ENCODE measurements around the gene GHRL. TPM values are rescaled to one million over a fixed set of nuclear protein-coding genes. Genes with fewer than 3 reads are reported as not detected.
"Not testable (repeated sequence)": the region's sequence is repeated elsewhere in the genome, so short reads cannot be mapped to it uniquely, and the experiment has no call there.

GHRL gene
- total RNA-seq, 2 donors from 2014 or later, result 0.54 to 3.0 TPM

- Histone ChIP-seq H3K36me3 (peaks cover 49% of the 10 kb centered on the region), H3K9me3 (no peaks in the 10 kb centered on the region), H3K27ac (no peak overlapping the region), H3K4me1 (ENCODE audit: control insufficient read depth in 1 of 2, low read depth in 2 of 2) (peaks cover 0 to 7% of the 10 kb centered on the region in 2 donors), H3K27me3 (replicated peaks; ENCODE audit: insufficient read depth) (no peaks in the 10 kb centered on the region), H3K4me3 (no peak overlapping the region)
- ATAC-seq (ENCODE audit: insufficient number of reproducible peaks, low FRiP score, low read depth), result no peak
- DNase-seq (ENCODE audit: low spot score), result no peak
- TF ChIP-seq CTCF (IDR thresholded peaks at IDR 0.05), result no peak
These were observed 7.3 kb upstream of the GHRL start for GRCh38 chr3:10300087-10300486.

GRCh38 chr3:10299679-10300078 lies 6.9 kb upstream of the GHRL start:
- H3K4me1 ChIP-seq (ENCODE audit: control insufficient read depth in 1 of 2, low read depth in 2 of 2), result peaks cover 0 to 7% of the 10 kb centered on the region in 2 donors
- H3K4me3 ChIP-seq, result no peak overlapping the region
- no peak for ATAC-seq (ENCODE audit: insufficient number of reproducible peaks, low FRiP score, low read depth)
- H3K27ac ChIP-seq, result no peak overlapping the region
- no peaks in the 10 kb centered on the region for H3K27me3 ChIP-seq (replicated peaks; ENCODE audit: insufficient read depth)
- TF ChIP-seq CTCF (IDR thresholded peaks at IDR 0.05), result no peak
- peaks cover 45% of the 10 kb centered on the region for H3K36me3 ChIP-seq
- DNase-seq (ENCODE audit: low spot score), result no peak
- H3K9me3 ChIP-seq, result no peaks in the 10 kb centered on the region

GRCh38 chr3:10299175-10299574 lies 6.4 kb upstream of the GHRL start:
- TF ChIP-seq CTCF (IDR thresholded peaks at IDR 0.05), result no peak
- H3K36me3 ChIP-seq, result peaks cover 41% of the 10 kb centered on the region
- ATAC-seq (ENCODE audit: insufficient number of reproducible peaks, low FRiP score, low read depth) (no peak), DNase-seq (ENCODE audit: low spot score) (no peak)
- no peaks in the 10 kb centered on the region for H3K27me3 ChIP-seq (replicated peaks; ENCODE audit: insufficient read depth)
- peaks cover 0 to 7% of the 10 kb centered on the region in 2 donors for H3K4me1 ChIP-seq (ENCODE audit: control insufficient read depth in 1 of 2, low read depth in 2 of 2)
- H3K4me3 ChIP-seq, result no peak overlapping the region
- H3K9me3 ChIP-seq, result no peaks in the 10 kb centered on the region
- no peak overlapping the region for H3K27ac ChIP-seq

GRCh38 chr3:10298064-10298463 lies 5.3 kb upstream of the GHRL start:
- ATAC-seq (ENCODE audit: insufficient number of reproducible peaks, low FRiP score, low read depth); DNase-seq (ENCODE audit: low spot score); H3K4me1 ChIP-seq (ENCODE audit: control insufficient read depth in 1 of 2, low read depth in 2 of 2); H3K27ac ChIP-seq; H3K4me3 ChIP-seq; H3K9me3 ChIP-seq; H3K27me3 ChIP-seq (replicated peaks; ENCODE audit: insufficient read depth): not testable (repeated sequence)
- H3K36me3 ChIP-seq, result peaks cover 30% of the 10 kb centered on the region

- Histone ChIP-seq H3K27ac (no peak overlapping the region), H3K9me3 (no peaks in the 10 kb centered on the region), H3K4me3 (no peak overlapping the region), H3K36me3 (peaks cover 2% of the 10 kb centered on the region), H3K27me3 (replicated peaks; ENCODE audit: insufficient read depth) (no peaks in the 10 kb centered on the region), H3K4me1 (ENCODE audit: control insufficient read depth in 1 of 2, low read depth in 2 of 2) (peaks cover 5 to 7% of the 10 kb centered on the region in 2 donors)
- TF ChIP-seq CTCF (IDR thresholded peaks at IDR 0.05), result no peak
- ATAC-seq (ENCODE audit: insufficient number of reproducible peaks, low FRiP score, low read depth) (no peak), DNase-seq (ENCODE audit: low spot score) (no peak)
These were observed 1.4 kb upstream of the GHRL start for GRCh38 chr3:10294030-10294586.

GRCh38 chr3:10291641-10292040 lies 1.1 kb downstream of the GHRL start:
- no peaks in the 10 kb centered on the region for H3K27me3 ChIP-seq (replicated peaks; ENCODE audit: insufficient read depth)

More at GRCh38 chr3:10291641-10292040, 1.1 kb downstream of the GHRL start:
- Histone ChIP-seq H3K4me1 (ENCODE audit: control insufficient read depth in 1 of 2, low read depth in 2 of 2) (peaks cover 4 to 5% of the 10 kb centered on the region in 2 donors), H3K27ac (no peak overlapping the region), H3K36me3 (peaks cover 2% of the 10 kb centered on the region), H3K9me3 (no peaks in the 10 kb centered on the region), H3K4me3 (no peak overlapping the region)
- TF ChIP-seq CTCF (IDR thresholded peaks at IDR 0.05), result no peak
- ATAC-seq (ENCODE audit: insufficient number of reproducible peaks, low FRiP score, low read depth) (no peak), DNase-seq (ENCODE audit: low spot score) (no peak)
